Pancreas (tissue), 10 donors: Measurements from ENCODE around the gene RIMBP2. TPM values are rescaled to one million over a fixed set of nuclear protein-coding genes. Genes with fewer than 3 reads are reported as not detected.

Experiments
- ATAC-seq, 4 donors: fragments of 200-7000 bp; cut with Tn5 transposase; one replicate each; pipeline versions ENCODE4 v1.8.0 to v1.9.1; 2020; ENCODE audit warnings: mild to moderate bottlenecking in 4 of 4, moderate library complexity in 4 of 4
- DNase-seq, 6 donors: peaks; one replicate each; pipeline ENCODE4 v3.0.0-alpha.2; 2020
- FAIRE-seq: peaks from 2 replicates; lab custom pipeline; 2012; peaks lifted over from hg19 to GRCh38; lab: Jason Lieb, UNC
- H3K27ac ChIP-seq, 4 donors: fragments of 200-600 bp; sonication (generic); 1 replicate in 3 of 4; 2 replicates in 1 of 4; pipeline versions ENCODE4 v1.5.0 to v1.8.0; 2020
- H3K27me3 ChIP-seq, 4 donors: fragments of 200-600 bp; one replicate each; pipeline ENCODE4 v1.8.0; 2021
- H3K36me3 ChIP-seq, 3 donors: fragments of 200-600 bp; sonication (generic) in 1 of 3; one replicate each; pipeline versions ENCODE4 v1.5.0 to v1.8.0; 2020 to 2021
- H3K4me1 ChIP-seq, 3 donors: fragments of 200-600 bp; one replicate each; pipeline ENCODE4 v1.8.0; 2021
- H3K4me3 ChIP-seq, 4 donors: fragments of 200-600 bp; sonication (generic) in 2 of 4; one replicate each; pipeline versions ENCODE4 v1.5.0 to v1.8.0; 2020 to 2021
- H3K9me3 ChIP-seq, 4 donors: fragments of 200-600 bp; one replicate each; pipeline ENCODE4 v1.8.0; 2021
- WGBS, 2 donors: extraction: QIAGEN DNeasy Blood & Tissue Kit; methylation state at CpG; one replicate each; pipeline ENCODE4 v1.1.7; 2013; 5-methylcytosine and 5-hydroxymethylcytosine counted together
- intact Hi-C, 3 donors: fragments of 100-400 bp; cut with DNase I; formaldehyde crosslinking; loops; one replicate each; pipeline versions ENCODE4 v1.11.1 to v1.14.2; 2022
- polyA plus RNA-seq, 2 donors: library from polyadenylated mRNA; stranded (reverse); fragments of 200-250 nt; gene quantifications; one replicate each; pipeline ENCODE4 v1.2.3, GENCODE V29; 2013
- total RNA-seq, 6 donors: library from RNA; stranded (reverse); fragmentation: NEBNext Ultra II Directional in 4 of 6; extraction: Animal tissue kit (Norgen Biotek cat#: 25700) in 4 of 6; gene quantifications; one replicate each; pipeline versions ENCODE4 v1.2.1 to v1.2.4, GENCODE V29; 2021 to 2023
- TF ChIP-seq, protein P1 (sequence below), 4 donors: fragments of 200-600 bp; sonication (generic) in 3 of 4; IDR thresholded peaks; one replicate each; pipeline versions ENCODE4 v1.5.0 to v1.8.0; 2021; ENCODE audit warnings: antibody characterized with exemption in 4 of 4
- donor health status: healthy with polysubstance abuse.
- donor health status: DM: no; HTN: no; CAD: no; lungs with moderate emphysema.
- donor health status: DM: no; HTN: no; CAD: no.
- donor health status: control.
- donor health status: control.
- donor health status: Bipolar disorder and iron deficiency.
- donor health status: DM: yes; HTN: yes; CAD: no.
- donor health status: DM: no; HTN: no; CAD: no.
- donor health status: DM: no; HTN: no; CAD: no.
- donor health status: DM: yes; HTN: yes; CAD: no.

Gene RIMBP2
- total and polyA plus RNA-seq, 8 donors: 1.6 to 14.9 (median 3.9) TPM

DNA sequence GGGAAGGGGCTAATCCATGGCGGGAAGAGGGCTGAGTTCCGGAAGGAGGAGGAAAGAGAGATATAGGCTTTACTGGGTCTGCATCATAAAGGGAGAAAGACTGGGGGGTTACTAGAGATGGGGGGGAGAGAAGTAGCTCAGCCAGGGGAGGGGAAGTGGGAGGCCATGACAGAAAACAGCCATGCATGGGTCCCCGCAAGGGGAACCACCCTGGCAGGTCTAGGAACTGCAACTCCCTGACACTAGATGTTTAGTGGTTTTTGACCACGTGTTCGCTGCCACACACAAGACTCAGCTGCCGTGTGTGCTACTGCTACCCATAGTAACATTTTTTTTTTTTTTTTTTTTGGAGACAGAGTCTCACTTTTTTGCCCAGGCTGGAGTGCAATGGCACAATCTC lies 145.0 kb downstream of the RIMBP2 start:
- H3K9me3 ChIP-seq: no peaks in the 10 kb centered on the region
- no peaks in the 10 kb centered on the region for H3K4me1 ChIP-seq
- TF ChIP-seq, protein P1, sequence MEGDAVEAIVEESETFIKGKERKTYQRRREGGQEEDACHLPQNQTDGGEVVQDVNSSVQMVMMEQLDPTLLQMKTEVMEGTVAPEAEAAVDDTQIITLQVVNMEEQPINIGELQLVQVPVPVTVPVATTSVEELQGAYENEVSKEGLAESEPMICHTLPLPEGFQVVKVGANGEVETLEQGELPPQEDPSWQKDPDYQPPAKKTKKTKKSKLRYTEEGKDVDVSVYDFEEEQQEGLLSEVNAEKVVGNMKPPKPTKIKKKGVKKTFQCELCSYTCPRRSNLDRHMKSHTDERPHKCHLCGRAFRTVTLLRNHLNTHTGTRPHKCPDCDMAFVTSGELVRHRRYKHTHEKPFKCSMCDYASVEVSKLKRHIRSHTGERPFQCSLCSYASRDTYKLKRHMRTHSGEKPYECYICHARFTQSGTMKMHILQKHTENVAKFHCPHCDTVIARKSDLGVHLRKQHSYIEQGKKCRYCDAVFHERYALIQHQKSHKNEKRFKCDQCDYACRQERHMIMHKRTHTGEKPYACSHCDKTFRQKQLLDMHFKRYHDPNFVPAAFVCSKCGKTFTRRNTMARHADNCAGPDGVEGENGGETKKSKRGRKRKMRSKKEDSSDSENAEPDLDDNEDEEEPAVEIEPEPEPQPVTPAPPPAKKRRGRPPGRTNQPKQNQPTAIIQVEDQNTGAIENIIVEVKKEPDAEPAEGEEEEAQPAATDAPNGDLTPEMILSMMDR (IDR thresholded peaks at IDR 0.05): no peak
- no peaks in the 10 kb centered on the region for H3K36me3 ChIP-seq
- WGBS, 2 donors: 75 to 89% methylated on average over 6 of the region's 6 CpGs
- H3K27ac ChIP-seq: no peak overlapping the region
- ATAC-seq (no peak), FAIRE-seq (no peak), DNase-seq (no peak)
- intact Hi-C loops: no loop called here
- H3K4me3 ChIP-seq: no peak overlapping the region
- no peaks in the 10 kb centered on the region for H3K27me3 ChIP-seq

DNA sequence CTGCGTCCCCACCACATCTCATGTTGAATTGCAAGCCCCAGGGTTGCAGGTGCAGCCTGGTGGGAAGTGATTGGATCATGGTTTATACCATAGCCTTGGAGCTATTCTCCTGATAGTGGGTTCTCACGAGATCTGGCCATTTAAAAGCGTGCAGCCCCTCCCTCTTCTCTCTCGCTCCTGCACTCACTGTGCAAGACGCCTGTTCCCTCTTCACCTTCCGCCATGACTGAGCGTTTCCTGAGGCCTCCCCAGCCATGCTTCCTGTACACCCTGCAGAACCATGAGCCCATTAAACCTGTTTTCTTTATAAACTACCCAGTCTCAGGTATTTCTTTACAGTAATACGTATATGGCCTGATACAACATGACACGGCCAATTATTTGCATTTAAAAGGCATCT lies 146.6 kb downstream of the RIMBP2 start:
- TF ChIP-seq, protein P1 (IDR thresholded peaks at IDR 0.05): no peak
- H3K4me3 ChIP-seq: no peak overlapping the region
- intact Hi-C loops: no loop called here
- FAIRE-seq (no peak), DNase-seq (no peak), ATAC-seq (no peak)
- 54 to 69% methylated on average over 9 of the region's 9 CpGs for WGBS, 2 donors
- H3K27me3 ChIP-seq: no peaks in the 10 kb centered on the region
- no peaks in the 10 kb centered on the region for H3K36me3 ChIP-seq
- no peaks in the 10 kb centered on the region for H3K4me1 ChIP-seq
- no peaks in the 10 kb centered on the region for H3K9me3 ChIP-seq
- no peak overlapping the region for H3K27ac ChIP-seq

DNA sequence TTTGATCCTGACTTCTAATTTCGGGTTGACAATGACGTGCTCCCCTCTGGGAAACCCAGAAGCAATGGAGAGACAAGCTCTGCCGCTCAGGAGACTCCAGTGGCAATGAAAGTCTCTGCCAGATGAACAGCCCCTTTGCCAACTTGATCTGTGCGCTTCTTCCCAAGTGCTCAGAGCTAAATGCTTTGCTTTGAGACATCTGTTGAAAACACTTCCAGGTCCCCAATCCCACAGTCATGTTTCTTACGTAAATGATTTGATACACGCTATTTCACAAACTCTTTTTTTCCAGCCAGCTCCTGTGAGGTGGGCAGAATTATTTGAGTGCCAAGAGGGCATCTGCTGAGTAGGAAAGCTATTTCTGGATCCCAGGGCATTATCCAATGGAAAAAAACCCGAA lies 147.6 kb downstream of the RIMBP2 start:
- no peak for FAIRE-seq
- TF ChIP-seq, protein P1 (IDR thresholded peaks at IDR 0.05): no peak
- H3K4me3 ChIP-seq: no peak overlapping the region
- H3K36me3 ChIP-seq: no peaks in the 10 kb centered on the region
- H3K4me1 ChIP-seq: no peaks in the 10 kb centered on the region
- intact Hi-C loops: no loop called here
- no peak overlapping the region for H3K27ac ChIP-seq
- H3K9me3 ChIP-seq: no peaks in the 10 kb centered on the region
- no peaks in the 10 kb centered on the region for H3K27me3 ChIP-seq
- no peak for DNase-seq
- 55 to 68% methylated on average over 7 of the region's 7 CpGs for WGBS, 2 donors
- no peak for ATAC-seq

- Histone ChIP-seq H3K27me3 (no peaks in the 10 kb centered on the region), H3K36me3 (no peaks in the 10 kb centered on the region), H3K4me3 (no peak overlapping the region), H3K27ac (no peak overlapping the region), H3K9me3 (no peaks in the 10 kb centered on the region), H3K4me1 (no peaks in the 10 kb centered on the region)
- DNase-seq (no peak), FAIRE-seq (no peak), ATAC-seq (no peak)
- TF ChIP-seq, protein P1 (IDR thresholded peaks at IDR 0.05): no peak
- WGBS, 2 donors: 27 to 52% methylated on average over 2 of the region's 2 CpGs
- intact Hi-C loops: no loop called here
Observed at GRCh38 chr12:130568041-130568440, 148.1 kb downstream of the RIMBP2 start.

- ATAC-seq: no peak
- no peak for DNase-seq
- intact Hi-C loops: no loop called here
- WGBS, 2 donors: 65 to 74% methylated on average over 6 of the region's 6 CpGs
- TF ChIP-seq, protein P1 (IDR thresholded peaks at IDR 0.05): no peak
- H3K4me3 ChIP-seq: no peak overlapping the region
- FAIRE-seq: no peak
- H3K27ac ChIP-seq: no peak overlapping the region
- no peaks in the 10 kb centered on the region for H3K9me3 ChIP-seq
- no peaks in the 10 kb centered on the region for H3K36me3 ChIP-seq
- no peaks in the 10 kb centered on the region for H3K27me3 ChIP-seq
- no peaks in the 10 kb centered on the region for H3K4me1 ChIP-seq
Observed at GRCh38 chr12:130566446-130567155, 149.5 kb downstream of the RIMBP2 start.
